SK-N-SH treated with all-trans-retinoic acid at 6 μM for 48 hours (cell line): Measurements from ENCODE around the gene BMERB1.

Experiments used
- ATAC-seq: fragments of 200-7000 bp; cut with Tn5 transposase; 3 replicates; pipeline ENCODE4 v1.9.1; 2020; ENCODE audit warnings: mild to moderate bottlenecking, moderate library complexity
- ARNTL ChIP-seq: fragments of 450-650 bp; formaldehyde crosslinking; IDR thresholded peaks from 2 replicates; pipeline ENCODE4 v1.5.0; 2020; ENCODE audit warnings: low read depth, mild to moderate bottlenecking, moderate library complexity, borderline replicate concordance
- BACH2 ChIP-seq: fragments of 250-450 bp; sonication (Bioruptor Pico); IDR thresholded peaks from 2 replicates; pipeline ENCODE4 v1.9.0; 2021; ENCODE audit warnings: mild to moderate bottlenecking, borderline replicate concordance
- CREB5 ChIP-seq: fragments of 250-450 bp; sonication (Bioruptor Pico); IDR thresholded peaks from 2 replicates; pipeline ENCODE4 v1.5.1; 2020; ENCODE audit warnings: low read depth, mild to moderate bottlenecking, moderate library complexity
- CSDC2 ChIP-seq: fragments of 250-450 bp; sonication (Bioruptor Pico); IDR thresholded peaks from 2 replicates; pipeline ENCODE4 v1.5.0; 2020; ENCODE audit warnings: mild to moderate bottlenecking, moderate library complexity
- CSRNP3 ChIP-seq: fragments of 250-450 bp; sonication (Bioruptor Pico); IDR thresholded peaks from 2 replicates; pipeline ENCODE4 v1.5.1; 2021; ENCODE audit warnings: mild to moderate bottlenecking, moderate library complexity
- ESRRG ChIP-seq: fragments of 250-450 bp; sonication (Bioruptor Pico); IDR thresholded peaks from 2 replicates; pipeline ENCODE4 v1.6.1; 2021; ENCODE audit warnings: mild to moderate bottlenecking
- GLIS3 ChIP-seq: fragments of 250-450 bp; sonication (Bioruptor Pico); IDR thresholded peaks from 2 replicates; pipeline ENCODE4 v1.5.0; 2020; ENCODE audit warnings: mild to moderate bottlenecking, moderate library complexity
- ISL1 ChIP-seq: fragments of 250-450 bp; sonication (Bioruptor Pico); IDR thresholded peaks from 2 replicates; pipeline ENCODE4 v2.1.2; 2022; ENCODE audit warnings: mild to moderate bottlenecking, moderate library complexity
- PATZ1 ChIP-seq: fragments of 250-450 bp; sonication (Bioruptor Pico); IDR thresholded peaks from 2 replicates; pipeline ENCODE4 v1.8.0; 2020; ENCODE audit warnings: mild to moderate bottlenecking, moderate library complexity, borderline replicate concordance
- POU6F1 ChIP-seq: fragments of 250-450 bp; sonication (Bioruptor Pico); IDR thresholded peaks from 2 replicates; pipeline ENCODE4 v1.8.0; 2021; ENCODE audit warnings: low read depth, mild to moderate bottlenecking, moderate library complexity, borderline replicate concordance
- PPARA ChIP-seq: fragments of 250-450 bp; sonication (Bioruptor Pico); IDR thresholded peaks from 2 replicates; pipeline ENCODE4 v1.5.0; 2020; ENCODE audit warnings: mild to moderate bottlenecking, borderline replicate concordance
- RARB ChIP-seq: fragments of 250-450 bp; sonication (Bioruptor Pico); IDR thresholded peaks from 2 replicates; pipeline ENCODE4 v1.8.0; 2021; ENCODE audit warnings: mild to moderate bottlenecking, moderate library complexity
- SNAI2 ChIP-seq: fragments of 250-450 bp; sonication (Bioruptor Pico); IDR thresholded peaks from 2 replicates; pipeline ENCODE4 v1.5.0; 2020; ENCODE audit warnings: mild to moderate bottlenecking, moderate library complexity
- TSHZ2 ChIP-seq: fragments of 250-450 bp; sonication (Bioruptor Pico); IDR thresholded peaks from 2 replicates; pipeline ENCODE4 v1.5.0; 2020; ENCODE audit warnings: mild to moderate bottlenecking, moderate library complexity
- ZC3H10 ChIP-seq: fragments of 250-450 bp; sonication (Bioruptor Pico); IDR thresholded peaks from 2 replicates; pipeline ENCODE4 v1.5.1; 2021; ENCODE audit warnings: mild to moderate bottlenecking, moderate library complexity
- ZFP3 ChIP-seq: fragments of 250-450 bp; sonication (Bioruptor Pico); IDR thresholded peaks from 2 replicates; pipeline ENCODE4 v1.5.0; 2020; ENCODE audit warnings: mild to moderate bottlenecking, moderate library complexity
- ZNF70 ChIP-seq: fragments of 450-650 bp; formaldehyde crosslinking; IDR thresholded peaks from 2 replicates; pipeline ENCODE4 v1.5.0; 2020; ENCODE audit warnings: mild to moderate bottlenecking, moderate library complexity
- ZNF8 ChIP-seq: fragments of 450-650 bp; formaldehyde crosslinking; IDR thresholded peaks from 2 replicates; pipeline ENCODE4 v1.5.0; 2020; ENCODE audit warnings: mild to moderate bottlenecking, moderate library complexity

Gene BMERB1

GRCh38 chr16:15485175-15485574, 50.8 kb downstream of the BMERB1 start:
- ATAC-seq, result no peak
- TF ChIP-seq TSHZ2, result no peak
- TF ChIP-seq ZNF70, result no peak
- no peak for TF ChIP-seq ZFP3 (CRISPR knock-in tag)
- TF ChIP-seq ESRRG (CRISPR knock-in tag), result no peak
- no peak for TF ChIP-seq PATZ1 (CRISPR knock-in tag)
- TF ChIP-seq ZC3H10, result no peak
- no peak for TF ChIP-seq ISL1 (CRISPR knock-in tag)
- TF ChIP-seq ZNF8 (CRISPR knock-in tag), result no peak
- TF ChIP-seq ARNTL (CRISPR knock-in tag), result no peak
- no peak for TF ChIP-seq CREB5 (CRISPR knock-in tag)
- TF ChIP-seq SNAI2 (CRISPR knock-in tag), result no peak
- no peak for TF ChIP-seq BACH2
- TF ChIP-seq CSDC2 (CRISPR knock-in tag), result no peak
- TF ChIP-seq GLIS3 (CRISPR knock-in tag), result no peak
- TF ChIP-seq RARB, result no peak
- TF ChIP-seq CSRNP3, result no peak
- TF ChIP-seq POU6F1 (CRISPR knock-in tag), result no peak

GRCh38 chr16:15486661-15487060, 52.3 kb downstream of the BMERB1 start:
- ATAC-seq, result no peak
- TF ChIP-seq POU6F1 (CRISPR knock-in tag) (no peak), SNAI2 (CRISPR knock-in tag) (no peak), TSHZ2 (no peak), PPARA (CRISPR knock-in tag) (no peak), ZNF70 (no peak), CREB5 (CRISPR knock-in tag) (no peak)
- TF ChIP-seq, all 23 proteins: peak for 0
